ENCODE results near the gene CCR9. TPM values are rescaled to one million over a fixed set of nuclear protein-coding genes. Genes with fewer than 3 reads are reported as not detected.

The CCR9 gene
- total RNA-seq, 1 donor from 2014 or later = not detected

DNA sequence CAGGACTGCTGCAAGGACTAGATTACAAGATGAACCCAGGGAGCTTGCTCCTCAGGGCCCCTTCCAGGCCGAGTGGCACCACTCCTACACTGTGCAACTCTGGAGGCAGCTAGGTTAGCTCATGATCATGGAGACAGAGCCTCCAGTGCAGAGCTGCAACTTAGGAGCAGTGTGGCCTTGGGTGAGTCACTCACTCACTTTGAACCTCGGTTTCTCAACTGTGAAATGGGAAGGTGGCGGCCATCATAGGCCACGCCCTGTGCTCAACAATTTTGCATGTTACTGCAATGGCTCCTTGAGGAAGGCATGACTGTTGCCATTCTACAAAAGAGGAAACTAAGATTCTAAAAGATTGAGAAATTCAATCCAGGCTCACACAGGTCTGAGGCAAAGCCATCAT lies 45.8 kb downstream of the CCR9 start:
- Histone ChIP-seq H4K20me1 (ENCODE audit: low read depth) (no peaks in the 10 kb centered on the region), H3F3A (ENCODE audit: low read depth) (no peaks in the 10 kb centered on the region), H3K9me3 (ENCODE audit: low read depth) (no peaks in the 10 kb centered on the region), H3K27me3 (no peaks in the 10 kb centered on the region), H2AFZ (replicated peaks) (no peak overlapping the region), H3K36me3 (peaks cover 6% of the 10 kb centered on the region), H3K9ac (no peak overlapping the region), H3K4me3 (no peak overlapping the region), H3K4me2 (no peak overlapping the region), H3K4me1 (no peaks in the 10 kb centered on the region), H3K27ac (no peak overlapping the region), H3K79me2 (ENCODE audit: low read depth) (no peaks in the 10 kb centered on the region)
- Mint-ChIP-seq H3K27me3 (ENCODE audit: insufficient read depth, low read depth) (peaks cover 3% of the 10 kb centered on the region), H3K27ac (no peak overlapping the region), H3K4me1 (no peaks in the 10 kb centered on the region), H3K36me3 (peaks cover 44% of the 10 kb centered on the region), H3K4me3 (no peak overlapping the region), H3K9me3 (no peaks in the 10 kb centered on the region)
- no peak for DNase-seq (ENCODE audit: low spot score)
- no peak for TF ChIP-seq EZH2 (IDR thresholded peaks at IDR 0.05)
- no peak for TF ChIP-seq EZH2phosphoT487 (IDR thresholded peaks at IDR 0.05)
- TF ChIP-seq, protein P1, sequence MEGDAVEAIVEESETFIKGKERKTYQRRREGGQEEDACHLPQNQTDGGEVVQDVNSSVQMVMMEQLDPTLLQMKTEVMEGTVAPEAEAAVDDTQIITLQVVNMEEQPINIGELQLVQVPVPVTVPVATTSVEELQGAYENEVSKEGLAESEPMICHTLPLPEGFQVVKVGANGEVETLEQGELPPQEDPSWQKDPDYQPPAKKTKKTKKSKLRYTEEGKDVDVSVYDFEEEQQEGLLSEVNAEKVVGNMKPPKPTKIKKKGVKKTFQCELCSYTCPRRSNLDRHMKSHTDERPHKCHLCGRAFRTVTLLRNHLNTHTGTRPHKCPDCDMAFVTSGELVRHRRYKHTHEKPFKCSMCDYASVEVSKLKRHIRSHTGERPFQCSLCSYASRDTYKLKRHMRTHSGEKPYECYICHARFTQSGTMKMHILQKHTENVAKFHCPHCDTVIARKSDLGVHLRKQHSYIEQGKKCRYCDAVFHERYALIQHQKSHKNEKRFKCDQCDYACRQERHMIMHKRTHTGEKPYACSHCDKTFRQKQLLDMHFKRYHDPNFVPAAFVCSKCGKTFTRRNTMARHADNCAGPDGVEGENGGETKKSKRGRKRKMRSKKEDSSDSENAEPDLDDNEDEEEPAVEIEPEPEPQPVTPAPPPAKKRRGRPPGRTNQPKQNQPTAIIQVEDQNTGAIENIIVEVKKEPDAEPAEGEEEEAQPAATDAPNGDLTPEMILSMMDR (IDR thresholded peaks at IDR 0.05) = no peak

DNA sequence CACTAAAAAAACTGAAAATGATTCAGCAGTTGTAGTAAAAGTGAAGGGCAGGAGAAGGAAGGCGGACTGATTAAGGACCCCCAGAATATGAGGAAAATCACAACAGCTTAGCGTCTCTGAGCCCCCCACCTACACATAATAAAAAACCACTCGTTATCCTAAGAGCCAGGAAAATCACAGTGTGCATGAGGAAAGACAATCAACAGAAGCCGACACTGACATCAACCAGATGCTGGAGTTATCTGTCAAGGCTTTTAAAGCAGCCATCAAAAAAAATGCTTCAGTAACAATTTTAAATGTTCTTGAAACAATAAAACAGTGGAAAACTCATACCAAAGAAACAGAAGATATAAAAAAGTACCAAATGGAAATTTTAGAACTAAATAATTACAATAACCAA lies 47.2 kb downstream of the CCR9 start:
- no peaks in the 10 kb centered on the region for H3K4me1 ChIP-seq
- no peak overlapping the region for H3K27ac Mint-ChIP-seq
- no peak overlapping the region for H2AFZ ChIP-seq (replicated peaks)
- H3F3A ChIP-seq (ENCODE audit: low read depth) = no peaks in the 10 kb centered on the region
- TF ChIP-seq, protein P1 (IDR thresholded peaks at IDR 0.05) = no peak
- TF ChIP-seq EZH2phosphoT487 (IDR thresholded peaks at IDR 0.05) (no peak), EZH2 (IDR thresholded peaks at IDR 0.05) (no peak)
- H3K36me3 Mint-ChIP-seq = peaks cover 40% of the 10 kb centered on the region
- H3K9ac ChIP-seq = no peak overlapping the region
- H3K4me3 Mint-ChIP-seq = no peak overlapping the region
- H3K4me2 ChIP-seq = no peak overlapping the region
- no peaks in the 10 kb centered on the region for H3K4me1 Mint-ChIP-seq
- peaks cover 3% of the 10 kb centered on the region for H3K27me3 Mint-ChIP-seq (ENCODE audit: insufficient read depth, low read depth)
- no peak overlapping the region for H3K4me3 ChIP-seq
- H3K9me3 ChIP-seq (ENCODE audit: low read depth) = no peaks in the 10 kb centered on the region
- no peaks in the 10 kb centered on the region for H3K9me3 Mint-ChIP-seq
- H3K79me2 ChIP-seq (ENCODE audit: low read depth) = no peaks in the 10 kb centered on the region
- no peak for DNase-seq (ENCODE audit: low spot score)
- H3K27me3 ChIP-seq = no peaks in the 10 kb centered on the region
- H3K27ac ChIP-seq = no peak overlapping the region
- no peaks in the 10 kb centered on the region for H4K20me1 ChIP-seq (ENCODE audit: low read depth)
- peaks cover 6% of the 10 kb centered on the region for H3K36me3 ChIP-seq

DNA sequence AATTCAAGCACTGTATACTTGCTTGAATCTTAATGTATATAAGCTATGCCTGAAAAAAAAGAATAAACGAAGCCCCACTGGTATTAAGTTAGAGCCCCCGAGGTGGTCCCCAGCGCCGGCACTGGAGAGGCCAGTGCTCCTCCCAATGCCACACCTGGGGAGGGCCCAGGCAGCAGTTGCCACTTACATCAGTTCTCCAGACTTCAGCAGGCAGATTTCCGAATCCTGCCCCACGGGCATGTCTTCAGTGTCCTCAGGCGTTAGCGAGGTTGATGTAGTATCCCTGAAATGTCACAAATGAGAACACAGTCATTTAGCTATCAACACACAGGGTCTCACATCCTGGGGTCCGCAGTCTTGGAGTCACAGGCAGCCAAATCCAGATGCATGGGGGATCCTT lies 49.9 kb downstream of the CCR9 start:
- H3K4me1 ChIP-seq = no peaks in the 10 kb centered on the region
- no peak overlapping the region for H3K4me2 ChIP-seq
- no peaks in the 10 kb centered on the region for H3F3A ChIP-seq (ENCODE audit: low read depth)
- H3K27me3 ChIP-seq = no peaks in the 10 kb centered on the region
- H3K36me3 ChIP-seq = peaks cover 6% of the 10 kb centered on the region
- H3K9me3 ChIP-seq (ENCODE audit: low read depth) = no peaks in the 10 kb centered on the region
- H3K4me1 Mint-ChIP-seq = peaks cover 3% of the 10 kb centered on the region
- H2AFZ ChIP-seq (replicated peaks) = no peak overlapping the region
- H3K27ac Mint-ChIP-seq = no peak overlapping the region
- no peak overlapping the region for H3K4me3 ChIP-seq
- no peak overlapping the region for H3K4me3 Mint-ChIP-seq
- H3K27ac ChIP-seq = no peak overlapping the region
- H3K9ac ChIP-seq = no peak overlapping the region
- H3K9me3 Mint-ChIP-seq = no peaks in the 10 kb centered on the region
- H4K20me1 ChIP-seq (ENCODE audit: low read depth) = no peaks in the 10 kb centered on the region
- no peak for DNase-seq (ENCODE audit: low spot score)
- no peaks in the 10 kb centered on the region for H3K79me2 ChIP-seq (ENCODE audit: low read depth)
- H3K27me3 Mint-ChIP-seq (ENCODE audit: insufficient read depth, low read depth) = no peaks in the 10 kb centered on the region
- TF ChIP-seq EZH2 (IDR thresholded peaks at IDR 0.05) (no peak), EZH2phosphoT487 (IDR thresholded peaks at IDR 0.05) (no peak)
- TF ChIP-seq, protein P1 (IDR thresholded peaks at IDR 0.05) = no peak
- peaks cover 24% of the 10 kb centered on the region for H3K36me3 Mint-ChIP-seq
